GM10266 (cell line): Measurements from ENCODE around the gene HIPK2.

Source experiments
- DNase-seq: peaks from one replicate; pipeline ENCODE4 v3.0.0; 2012; ENCODE audit errors: extremely low spot score
- CTCF ChIP-seq: IDR thresholded peaks from 2 replicates; pipeline ENCODE4 v1.5.1; 2012; ENCODE audit warnings: mild to moderate bottlenecking, low read depth; ENCODE audit not compliant: control insufficient read depth, insufficient read depth; ENCODE audit errors: missing control alignments

Gene HIPK2

GRCh38 chr7:139603282-139603681, 174.5 kb downstream of the HIPK2 start:
- no peak for TF ChIP-seq CTCF
- DNase-seq, result no peak

GRCh38 chr7:139602143-139602722, 175.6 kb downstream of the HIPK2 start:
- TF ChIP-seq CTCF, result peak; percentile 63
- DNase-seq, result peak; percentile 47

- TF ChIP-seq CTCF, result no peak
- no peak for DNase-seq
These were observed 176.6 kb downstream of the HIPK2 start for GRCh38 chr7:139601176-139601575.

GRCh38 chr7:139600306-139600705, 177.5 kb downstream of the HIPK2 start:
- TF ChIP-seq CTCF, result no peak

GRCh38 chr7:139598642-139599041, 179.2 kb downstream of the HIPK2 start:
- DNase-seq, result no peak
- TF ChIP-seq CTCF, result no peak

More at GRCh38 chr7:139600306-139600705, 177.5 kb downstream of the HIPK2 start:
- no peak for DNase-seq

- DNase-seq, result no peak
- TF ChIP-seq CTCF, result no peak
These were observed 180.8 kb downstream of the HIPK2 start for GRCh38 chr7:139597028-139597427.

- DNase-seq, result no peak
- TF ChIP-seq CTCF, result no peak
These were observed 181.2 kb downstream of the HIPK2 start for GRCh38 chr7:139596626-139597025.
